OCI-LY7 (cell line): ENCODE measurements around the gene CUEDC2. TPM values are rescaled to one million over a fixed set of nuclear protein-coding genes. Genes with fewer than 3 reads are reported as not detected.

ENCODE experiments used
- BruUV-seq: library from RNA; stranded (reverse); fragments of 400-500 nt; replicated peaks from 2 replicates; lab custom pipeline; 2021; lab: Mats Ljungman, UMichigan
- CTCF ChIA-PET: fragments of 300-600 bp; sonication (Branson Sonifier 250); formaldehyde crosslinking; loops from one replicate; lab custom pipeline; 2022; ENCODE audit warnings: antibody characterized with exemption; ENCODE audit not compliant: unreplicated experiment; lab: Charles Lee
- POLR2A ChIA-PET: fragments of 300-600 bp; sonication (Branson Sonifier 250); formaldehyde crosslinking; loops from one replicate; lab custom pipeline; 2022; ENCODE audit warnings: antibody characterized with exemption; lab: Charles Lee
- DNase-seq: peaks from one replicate; pipeline ENCODE4 v3.0.0-alpha.2; 2015; ENCODE audit warnings: low spot score
- H2AFZ ChIP-seq: fragments of 200-600 bp; sonication (generic), shearing (Covaris generic); 2 replicates; pipeline ENCODE4 v1.6.1; 2014; ENCODE audit warnings: mild to moderate bottlenecking, antibody characterized with exemption, low read length, moderate library complexity
- H3K27ac ChIP-seq: fragments of 200-600 bp; sonication (generic); 2 replicates; pipeline ENCODE4 v1.5.1; 2014; ENCODE audit warnings: mixed run types, low read depth, mild to moderate bottlenecking, moderate library complexity, low read length, inconsistent platforms; ENCODE audit not compliant: poor library complexity, severe bottlenecking
- H3K36me3 ChIP-seq: fragments of 200-600 bp; sonication (generic); 2 replicates; pipeline ENCODE4 v1.6.1; 2014; ENCODE audit warnings: mild to moderate bottlenecking, antibody characterized with exemption, low read length, moderate library complexity, mixed read lengths; ENCODE audit not compliant: insufficient read depth
- H3K4me1 ChIP-seq: fragments of 200-600 bp; sonication (generic); 2 replicates; pipeline ENCODE4 v1.5.1; 2014; ENCODE audit warnings: mild to moderate bottlenecking, low read length; ENCODE audit not compliant: insufficient read depth, poor library complexity, severe bottlenecking
- H3K4me2 ChIP-seq: fragments of 200-600 bp; sonication (generic); 2 replicates; pipeline ENCODE4 v1.6.1; 2014; ENCODE audit warnings: mild to moderate bottlenecking, low read length
- H3K4me3 ChIP-seq: fragments of 200-600 bp; sonication (generic); 2 replicates; pipeline ENCODE4 v1.5.1; 2014; ENCODE audit warnings: mild to moderate bottlenecking, low read depth, low read length; ENCODE audit not compliant: poor library complexity, severe bottlenecking
- H3K79me2 ChIP-seq: fragments of 200-600 bp; sonication (generic); 2 replicates; pipeline ENCODE4 v1.6.1; 2016; ENCODE audit warnings: low read depth, mild to moderate bottlenecking, low read length, moderate library complexity, mixed read lengths; ENCODE audit not compliant: insufficient read depth
- H3K9me2 ChIP-seq: fragments of 200-600 bp; sonication (generic); 2 replicates; pipeline ENCODE4 v1.6.1; 2016; ENCODE audit warnings: mild to moderate bottlenecking, low read length, mixed read lengths; ENCODE audit not compliant: insufficient read depth
- H3K9me3 ChIP-seq: fragments of 200-600 bp; sonication (generic); 2 replicates; pipeline ENCODE4 v1.6.1; 2014; ENCODE audit warnings: mild to moderate bottlenecking, mixed run types, low read length, mixed read lengths
- H4K20me1 ChIP-seq: fragments of 200-600 bp; sonication (generic); 2 replicates; pipeline ENCODE4 v1.6.1; 2014; ENCODE audit warnings: mild to moderate bottlenecking, antibody characterized with exemption, low read length, moderate library complexity, mixed read lengths; ENCODE audit not compliant: insufficient read depth
- CTCF ChIP-seq: fragments of 200-600 bp; sonication (generic); conservative IDR thresholded peaks from 2 replicates; pipeline ENCODE4 v1.5.1; 2014; ENCODE audit warnings: mild to moderate bottlenecking, antibody characterized with exemption, low read length, moderate library complexity, mixed read lengths
- EZH2phosphoT487 ChIP-seq: fragments of 200-600 bp; sonication (generic); IDR thresholded peaks from 2 replicates; pipeline ENCODE4 v1.6.1; 2018; ENCODE audit warnings: low read depth, borderline replicate concordance, mild to moderate bottlenecking, mixed run types, antibody characterized with exemption, low read length, moderate library complexity, mixed read lengths
- intact Hi-C: fragments of 100-400 bp; cut with micrococcal nuclease; formaldehyde crosslinking; loops from one replicate; pipeline ENCODE4 v1.10.0; 2022; ENCODE audit not compliant: unreplicated experiment
- total RNA-seq, 2 experiments: library from RNA; depleted of rRNA in 1 of 2; stranded (reverse); fragments of >200 nt in 1 of 2; shearing (Covaris generic) in 1 of 2; gene quantifications; 2 replicates each; pipeline ENCODE4 v1.2.3, GENCODE V29; 2014 to 2022

CUEDC2 gene
- total RNA-seq, 2 experiments from 2014 or later, result 48.9 to 73.3 TPM

GRCh38 chr10:102397222-102398171 is 34.9 kb downstream of the CUEDC2 start:
- POLR2A ChIA-PET, result interaction anchor here (0.7 kb wide), 1 partner anchor 651 kb away, joined by 5 read pairs; no protein-coding TSS in a partner anchor
- no peaks in the 10 kb centered on the region for H3K9me3 ChIP-seq
- 0 out of 2 replicates have a peak overlapping the region, but pooled peaks have one; percentile 84 for H3K4me2 ChIP-seq
- H4K20me1 ChIP-seq, result no peaks in the 10 kb centered on the region
- peaks cover 29% of the 10 kb centered on the region for H3K4me1 ChIP-seq
- H3K79me2 ChIP-seq, result peaks cover 9% of the 10 kb centered on the region; the same call in 1 of the 2 replicates
- DNase-seq, result no peak
- H3K36me3 ChIP-seq, result peaks cover 43% of the 10 kb centered on the region
- intact Hi-C loops, result loop anchor here (5.0 kb wide), 2 partner anchors 65 to 230 kb away; no protein-coding TSS in a partner anchor
- no TSS peak for BruUV-seq
- CTCF ChIA-PET, result no interaction called here
- H2AFZ ChIP-seq, result no peak overlapping the region
- no peak for TF ChIP-seq CTCF
- TF ChIP-seq EZH2phosphoT487, result no peak
- H3K9me2 ChIP-seq, result no peaks in the 10 kb centered on the region
- no peak overlapping the region for H3K27ac ChIP-seq
- no peak overlapping the region for H3K4me3 ChIP-seq

GRCh38 chr10:102396730-102397151 is 35.6 kb downstream of the CUEDC2 start:
- Histone ChIP-seq H3K9me2 (no peaks in the 10 kb centered on the region), H3K9me3 (no peaks in the 10 kb centered on the region), H3K36me3 (peaks cover 39% of the 10 kb centered on the region), H2AFZ (no peak overlapping the region), H3K79me2 (peaks cover 9% of the 10 kb centered on the region; the same call in 1 of the 2 replicates), H4K20me1 (no peaks in the 10 kb centered on the region), H3K27ac (no peak overlapping the region), H3K4me1 (peaks cover 29% of the 10 kb centered on the region), H3K4me2 (peak overlapping the region; percentile 84), H3K4me3 (peak overlapping the region; percentile 78)
- no peak for DNase-seq
- BruUV-seq, result no TSS peak
- intact Hi-C loops, result loop anchor here (5.0 kb wide), 2 partner anchors 66 to 229 kb away; no protein-coding TSS in a partner anchor
- TF ChIP-seq EZH2phosphoT487 (no peak), CTCF (no peak)
- ChIA-PET CTCF (interaction anchor here (0.8 kb wide), 1 partner anchor 691 kb away, joined by 4 read pairs; no protein-coding TSS in a partner anchor), POLR2A (no interaction called here)
